IMR-90 (cell line): ENCODE data around the gene KIF20B. TPM values are rescaled to one million over a fixed set of nuclear protein-coding genes. Genes with fewer than 3 reads are reported as not detected.

Experiments
- ATAC-seq: fragments of 200-7000 bp; cut with Tn5 transposase; 2 replicates; pipeline ENCODE4 v1.9.1; 2020; ENCODE audit warnings: low read depth, mild to moderate bottlenecking, moderate library complexity
- BruUV-seq: library from RNA; stranded (reverse); fragments of 400-500 nt; replicated peaks from 2 replicates; lab custom pipeline; 2021; lab: Mats Ljungman, UMichigan
- CTCF ChIA-PET: fragments of 300-600 bp; formaldehyde crosslinking; extraction: SDS; loops from one replicate; lab custom pipeline; 2021; ENCODE audit warnings: antibody characterized with exemption; lab: Yijun Ruan, JAX
- POLR2A ChIA-PET: fragments of 300-600 bp; sonication (Branson Sonifier 250); formaldehyde crosslinking; loops from one replicate; lab custom pipeline; 2022; ENCODE audit warnings: antibody characterized with exemption; ENCODE audit not compliant: unreplicated experiment; lab: Charles Lee
- DNase-seq: peaks from one replicate; pipeline ENCODE4 v3.0.0; 2013
- H2AFZ ChIP-seq: replicated peaks from 2 replicates; pipeline ENCODE3; 2013; ENCODE audit warnings: low read length, mild to moderate bottlenecking; ENCODE audit not compliant: poor library complexity
- H2AK5ac ChIP-seq: 2 replicates; pipeline ENCODE4 v1.6.1; 2013; ENCODE audit warnings: low read depth, low read length, inconsistent platforms
- H2AK9ac ChIP-seq: replicated peaks from 2 replicates; pipeline ENCODE3; 2013; ENCODE audit warnings: mild to moderate bottlenecking, low read depth, low read length, moderate library complexity; ENCODE audit not compliant: poor library complexity
- H2BK120ac ChIP-seq: 2 replicates; pipeline ENCODE4 v1.6.1; 2013; ENCODE audit warnings: low read depth, low read length, inconsistent platforms
- H2BK15ac ChIP-seq: 3 replicates; pipeline ENCODE4 v1.6.1; 2013; ENCODE audit warnings: low read depth, low read length, inconsistent platforms
- H2BK20ac ChIP-seq: 2 replicates; pipeline ENCODE4 v1.6.1; 2013; ENCODE audit warnings: low read depth, mild to moderate bottlenecking, inconsistent platforms, low read length, moderate library complexity
- H2BK5ac ChIP-seq: 2 replicates; pipeline ENCODE4 v1.6.1; 2013; ENCODE audit warnings: mild to moderate bottlenecking, low read depth, low read length, inconsistent platforms; ENCODE audit not compliant: poor library complexity, severe bottlenecking
- H3K14ac ChIP-seq: replicated peaks from 2 replicates; pipeline ENCODE4 v1.6.1; 2013; ENCODE audit warnings: low read depth, low read length, inconsistent platforms
- H3K18ac ChIP-seq: 2 replicates; pipeline ENCODE4 v1.6.1; 2013; ENCODE audit warnings: low read depth, low read length, control low read depth
- H3K23ac ChIP-seq: 2 replicates; pipeline ENCODE4 v1.6.1; 2013; ENCODE audit warnings: low read depth, low read length, inconsistent platforms
- H3K27ac ChIP-seq: 2 replicates; pipeline ENCODE4 v1.5.1; 2013; ENCODE audit warnings: mild to moderate bottlenecking, control low read depth, low read length; ENCODE audit not compliant: insufficient read depth
- H3K27me3 ChIP-seq: 2 replicates; pipeline ENCODE4 v1.6.1; 2013; ENCODE audit warnings: low read length; ENCODE audit not compliant: control insufficient read depth, insufficient read depth
- H3K36me3 ChIP-seq: 2 replicates; pipeline ENCODE4 v1.6.1; 2013; ENCODE audit warnings: low read length, mixed read lengths; ENCODE audit not compliant: control insufficient read depth, insufficient read depth
- H3K4ac ChIP-seq: 2 replicates; pipeline ENCODE4 v1.6.1; 2013; ENCODE audit warnings: low read depth, low read length, inconsistent platforms
- H3K4me1 ChIP-seq: 2 replicates; pipeline ENCODE4 v1.6.1; 2013; ENCODE audit warnings: low read length, mixed read lengths; ENCODE audit not compliant: control insufficient read depth, insufficient read depth
- H3K4me2 ChIP-seq: 2 replicates; pipeline ENCODE4 v1.6.1; 2013; ENCODE audit warnings: low read depth, mild to moderate bottlenecking, control low read depth, low read length, moderate library complexity
- H3K4me3 ChIP-seq: 2 replicates; pipeline ENCODE4 v1.5.1; 2013; ENCODE audit warnings: low read depth, mild to moderate bottlenecking, control low read depth, low read length, moderate library complexity; ENCODE audit not compliant: insufficient read depth
- H3K56ac ChIP-seq: 2 replicates; pipeline ENCODE4 v1.6.1; 2013; ENCODE audit warnings: low read length, inconsistent platforms; ENCODE audit not compliant: insufficient read depth; ENCODE audit errors: extremely low read depth
- H3K79me1 ChIP-seq, 2 experiments: 2 replicates each; pipeline ENCODE4 v1.6.1; 2013; ENCODE audit warnings: low read length in 2 of 2, inconsistent platforms in 1 of 2, low read depth in 1 of 2
- H3K9ac ChIP-seq: 2 replicates; pipeline ENCODE4 v1.6.1; 2013; ENCODE audit warnings: low read depth, low read length, control low read depth
- H3K9me1 ChIP-seq: 2 replicates; pipeline ENCODE4 v1.6.1; 2013; ENCODE audit warnings: low read length, inconsistent platforms; ENCODE audit not compliant: insufficient read depth
- H3K9me3 ChIP-seq: 2 replicates; pipeline ENCODE4 v1.6.1; 2013; ENCODE audit warnings: low read length; ENCODE audit not compliant: control insufficient read depth, insufficient read depth
- H4K20me1 ChIP-seq: 2 replicates; pipeline ENCODE4 v1.6.1; 2013; ENCODE audit warnings: low read length, inconsistent platforms; ENCODE audit not compliant: insufficient read depth
- H4K5ac ChIP-seq: 2 replicates; pipeline ENCODE4 v1.6.1; 2013; ENCODE audit warnings: mild to moderate bottlenecking, low read depth, low read length, control low read depth
- H4K8ac ChIP-seq, 2 experiments: 2 replicates each; pipeline ENCODE4 v1.6.1; 2013; ENCODE audit warnings: low read depth in 2 of 2, low read length in 2 of 2, control low read depth in 1 of 2, inconsistent platforms in 1 of 2
- H4K91ac ChIP-seq: 2 replicates; pipeline ENCODE4 v1.6.1; 2013; ENCODE audit warnings: low read depth, low read length, inconsistent platforms; ENCODE audit not compliant: insufficient read depth
- BHLHE40 ChIP-seq: fragments of 150-350 bp; IDR thresholded peaks from 2 replicates; pipeline ENCODE4 v1.6.1; 2016; ENCODE audit warnings: mild to moderate bottlenecking, low read depth, low read length
- CEBPB ChIP-seq: IDR thresholded peaks from 2 replicates; pipeline ENCODE4 v1.6.1; 2012; ENCODE audit warnings: low read depth, low read length, improper control_type of control experiment
- CHD1 ChIP-seq: IDR thresholded peaks from 2 replicates; pipeline ENCODE4 v1.6.1; 2012; ENCODE audit warnings: low read depth, low read length, improper control_type of control experiment
- CTCF ChIP-seq: conservative IDR thresholded peaks from 2 replicates; pipeline ENCODE4 v1.5.1; 2012; ENCODE audit warnings: mild to moderate bottlenecking, low read depth, low read length, improper control_type of control experiment
- ELK1 ChIP-seq: fragments of 150-350 bp; IDR thresholded peaks from 2 replicates; pipeline ENCODE4 v1.6.1; 2016; ENCODE audit warnings: low read depth, mild to moderate bottlenecking, low read length, moderate library complexity, borderline replicate concordance
- FOS ChIP-seq: fragments of 150-350 bp; IDR thresholded peaks from 2 replicates; pipeline ENCODE4 v1.6.1; 2016; ENCODE audit warnings: low read depth, low read length
- MAFK ChIP-seq: IDR thresholded peaks from 2 replicates; pipeline ENCODE4 v1.6.1; 2012; ENCODE audit warnings: low read depth, low read length, improper control_type of control experiment
- MAZ ChIP-seq: IDR thresholded peaks from 2 replicates; pipeline ENCODE4 v1.6.1; 2012; ENCODE audit warnings: low read depth, mild to moderate bottlenecking, low read length, improper control_type of control experiment, moderate library complexity, borderline replicate concordance
- MXI1 ChIP-seq: IDR thresholded peaks from 2 replicates; pipeline ENCODE4 v1.6.1; 2012; ENCODE audit warnings: low read depth, mild to moderate bottlenecking, low read length, moderate library complexity, borderline replicate concordance
- NFE2L2 ChIP-seq: fragments of 150-350 bp; IDR thresholded peaks from 2 replicates; pipeline ENCODE4 v1.6.1; 2016; ENCODE audit warnings: low read depth, mild to moderate bottlenecking, low read length
- POLR2A ChIP-seq: IDR thresholded peaks from 2 replicates; pipeline ENCODE4 v1.6.1; 2012; ENCODE audit warnings: mild to moderate bottlenecking, low read depth, low read length
- RAD21 ChIP-seq: IDR thresholded peaks from 2 replicates; pipeline ENCODE4 v1.6.1; 2012; ENCODE audit warnings: low read length, improper control_type of control experiment
- RCOR1 ChIP-seq: IDR thresholded peaks from 2 replicates; pipeline ENCODE4 v1.6.1; 2012; ENCODE audit warnings: mild to moderate bottlenecking, low read length, improper control_type of control experiment; ENCODE audit not compliant: insufficient replicate concordance
- RFX5 ChIP-seq: IDR thresholded peaks from 2 replicates; pipeline ENCODE4 v1.8.0; 2012; ENCODE audit warnings: low read depth, mild to moderate bottlenecking, low read length, moderate library complexity
- SMC3 ChIP-seq: fragments of 150-350 bp; IDR thresholded peaks from 2 replicates; pipeline ENCODE4 v1.6.1; 2016; ENCODE audit warnings: low read depth, mild to moderate bottlenecking, antibody characterized with exemption, low read length, moderate library complexity
- USF2 ChIP-seq: fragments of 150-350 bp; IDR thresholded peaks from 2 replicates; pipeline ENCODE4 v1.6.1; 2017; ENCODE audit warnings: mild to moderate bottlenecking, antibody characterized with exemption, low read length, low read depth
- WGBS, 2 experiments: methylation state at CpG; one replicate each; pipeline versions ENCODE4 v1.1.5 to v1.1.7; 2013; ENCODE audit warnings: missing lambda C conversion rate in 2 of 2; ENCODE audit not compliant: insufficient read length in 1 of 2; ENCODE audit errors: extremely low coverage in 2 of 2; 5-methylcytosine and 5-hydroxymethylcytosine counted together
- dilution Hi-C: fragments of 300-500 bp; cut with HindIII; formaldehyde crosslinking; loops from one replicate; pipeline ENCODE4 v1.14.3; 2018; ENCODE audit warnings: low sequenced_read_pairs; ENCODE audit not compliant: unreplicated experiment
- in situ Hi-C: fragments of 300-500 bp; cut with MboI; formaldehyde crosslinking; loops from 3 replicates; pipeline ENCODE4 v1.14.3; 2019; ENCODE audit warnings: low sequenced_read_pairs, inconsistent platforms, mixed read lengths
- intact Hi-C: fragments of 100-400 bp; cut with micrococcal nuclease; formaldehyde crosslinking; loops from 2 replicates; pipeline ENCODE4 v1.10.0; 2022
- polyA plus RNA-seq, 3 experiments: library from polyadenylated mRNA; depleted of rRNA; stranded (reverse); fragments of >200 nt; gene quantifications; 2 replicates each; pipeline ENCODE4 v1.2.3, GENCODE V29; 2012; ENCODE audit warnings: low replicate concordance in 1 of 3
- total RNA-seq: library from RNA; depleted of rRNA; stranded (reverse); fragments of >200 nt; gene quantifications from 2 replicates; pipeline ENCODE4 v1.2.3, GENCODE V29; 2012

Gene KIF20B
- total and polyA plus RNA-seq, 2 of the 4 experiments (the other 2 are of a cell fraction): 3.1 to 23.5 TPM

GRCh38 chr10:89771684-89772083 is 70.3 kb downstream of the KIF20B start:
- Histone ChIP-seq H3K36me3 (no peaks in the 10 kb centered on the region), H3K79me1 (peaks cover 3 to 7% of the 10 kb centered on the region in 2 experiments; a peak in 2 of 4 replicates), H3K27me3 (no peaks in the 10 kb centered on the region), H3K18ac (no peak overlapping the region), H2AFZ (no peak overlapping the region), H4K5ac (no peak overlapping the region), H2BK20ac (no peak overlapping the region), H2AK9ac (no peak overlapping the region), H3K4me1 (no peaks in the 10 kb centered on the region), H2BK5ac (no peak overlapping the region), H3K23ac (no peak overlapping the region), H3K9me3 (no peaks in the 10 kb centered on the region), H3K56ac (no peak overlapping the region), H2AK5ac (no peak overlapping the region), H3K4me2 (no peak overlapping the region), H4K20me1 (no peaks in the 10 kb centered on the region), H3K9ac (no peak overlapping the region), H2BK120ac (no peak overlapping the region), H3K4me3 (no peak overlapping the region), H4K8ac (no peak overlapping the region), H4K91ac (no peak overlapping the region), H3K9me1 (no peaks in the 10 kb centered on the region), H3K27ac (no peak overlapping the region), H3K14ac (no peak overlapping the region), H3K4ac (no peak overlapping the region), H2BK15ac (no peak overlapping the region)
- ATAC-seq (no peak), DNase-seq (no peak)
- BruUV-seq: no TSS peak
- intact Hi-C loops (no loop called here), in situ Hi-C loops (no loop called here), dilution Hi-C loops (no loop called here)
- TF ChIP-seq RFX5 (no peak), MXI1 (no peak), MAFK (no peak), POLR2A (no peak), CTCF (no peak), RAD21 (no peak), NFE2L2 (no peak), BHLHE40 (no peak), SMC3 (no peak), USF2 (no peak), ELK1 (no peak), FOS (no peak), MAZ (no peak), CHD1 (no peak), RCOR1 (no peak), CEBPB (no peak)
- POLR2A ChIA-PET: no interaction called here
- CTCF ChIA-PET: interaction anchor here (0.9 kb wide), 1 partner anchor 9 kb away, joined by 3 read pairs; no protein-coding TSS in a partner anchor
- no CpG with 5 or more reads among the region's 5 CpGs for WGBS, 2 experiments
